Activated CD4-positive, CD25-positive, alpha-beta regulatory T cell treated with anti-CD3 and anti-CD28 coated beads, Interleukin-2, amount 50 U/mL, for 24 hours (primary cell): ENCODE data around the gene TLNRD1.
"Not testable (repeated sequence)": the region's sequence is repeated elsewhere in the genome, so short reads cannot be mapped to it uniquely, and the experiment has no call there.

Experiments used
- ATAC-seq, 2 donors: fragments of 150-1000 bp; cut with Tn5 transposase; one replicate each; pipeline ENCODE4 v1.10.0; 2021; ENCODE audit warnings: mild to moderate bottlenecking in 1 of 2, moderate library complexity in 1 of 2

Gene TLNRD1

GRCh38 chr15:81000624-81001151, at the start of gene TLNRD1:
TSS of gene TLNRD1 (plus strand) at chr15:81000923. CDS start at chr15:81002272, 1,349 bp downstream.
- ATAC-seq: peak; percentile 60 to 69

- ATAC-seq: no peak
Observed at GRCh38 chr15:80951941-80952340, 48.8 kb upstream of the TLNRD1 start.

- no peak for ATAC-seq
Observed at GRCh38 chr15:80953001-80953952, 47.4 kb upstream of the TLNRD1 start.

- no peak for ATAC-seq
Observed at GRCh38 chr15:80953953-80954778, 46.6 kb upstream of the TLNRD1 start.

- peak; percentile 98 to 99 for ATAC-seq
Observed at GRCh38 chr15:80955571-80956452, 44.9 kb upstream of the TLNRD1 start.

GRCh38 chr15:80957556-80957955, 43.2 kb upstream of the TLNRD1 start:
- no peak for ATAC-seq

GRCh38 chr15:80957976-80958375, 42.7 kb upstream of the TLNRD1 start:
- no peak for ATAC-seq

- no peak for ATAC-seq
Observed at GRCh38 chr15:80958818-80959495, 41.8 kb upstream of the TLNRD1 start.

GRCh38 chr15:80965454-80965853, 35.3 kb upstream of the TLNRD1 start:
- not testable (repeated sequence) for ATAC-seq

GRCh38 chr15:80966431-80967197, 34.1 kb upstream of the TLNRD1 start:
- no peak for ATAC-seq

GRCh38 chr15:80967451-80967850, 33.3 kb upstream of the TLNRD1 start:
- no peak for ATAC-seq

- ATAC-seq: no peak
Observed at GRCh38 chr15:80967991-80968510, 32.7 kb upstream of the TLNRD1 start.

- ATAC-seq: no peak
Observed at GRCh38 chr15:80969316-80969715, 31.4 kb upstream of the TLNRD1 start.

- peak; percentile 41 to 48 for ATAC-seq
Observed at GRCh38 chr15:80970018-80970657, 30.6 kb upstream of the TLNRD1 start.

GRCh38 chr15:80970658-80971057, 30.1 kb upstream of the TLNRD1 start:
- no peak for ATAC-seq

- no peak for ATAC-seq
Observed at GRCh38 chr15:80971143-80971542, 29.6 kb upstream of the TLNRD1 start.

- no peak for ATAC-seq
Observed at GRCh38 chr15:80972276-80972675, 28.4 kb upstream of the TLNRD1 start.

GRCh38 chr15:80974914-80975313, 25.8 kb upstream of the TLNRD1 start:
- ATAC-seq: no peak

- no peak for ATAC-seq
Observed at GRCh38 chr15:80976851-80977250, 23.9 kb upstream of the TLNRD1 start.

GRCh38 chr15:80977627-80978036, 23.1 kb upstream of the TLNRD1 start:
- peak; percentile 49 to 60 for ATAC-seq
